ENCODE data around the gene AGO4.
"Not testable (repeated sequence)": the region's sequence is repeated elsewhere in the genome, so short reads cannot be mapped to it uniquely, and the experiment has no call there.

GRCh38 chr1:35869245-35869950 is 61.6 kb downstream of the AGO4 start:
- TF ChIP-seq CTCF (conservative IDR thresholded peaks at IDR 0.05; ENCODE audit: low read depth, low read length); EZH2 (IDR thresholded peaks at IDR 0.05; ENCODE audit: borderline replicate concordance, low read depth, low read length, poor library complexity, severe bottlenecking): not testable (repeated sequence)

Measured in A673 (cell line).